NCI-H2196 (cell line): ENCODE data around the gene GNA15.
"Not testable (repeated sequence)": the region's sequence is repeated elsewhere in the genome, so short reads cannot be mapped to it uniquely, and the experiment has no call there.

Experiments
- DNase-seq: peaks from one replicate; lab custom pipeline; 2025; ENCODE audit not compliant: unreplicated experiment; lab: John Stamatoyannopoulos, UW

Gene GNA15

DNA sequence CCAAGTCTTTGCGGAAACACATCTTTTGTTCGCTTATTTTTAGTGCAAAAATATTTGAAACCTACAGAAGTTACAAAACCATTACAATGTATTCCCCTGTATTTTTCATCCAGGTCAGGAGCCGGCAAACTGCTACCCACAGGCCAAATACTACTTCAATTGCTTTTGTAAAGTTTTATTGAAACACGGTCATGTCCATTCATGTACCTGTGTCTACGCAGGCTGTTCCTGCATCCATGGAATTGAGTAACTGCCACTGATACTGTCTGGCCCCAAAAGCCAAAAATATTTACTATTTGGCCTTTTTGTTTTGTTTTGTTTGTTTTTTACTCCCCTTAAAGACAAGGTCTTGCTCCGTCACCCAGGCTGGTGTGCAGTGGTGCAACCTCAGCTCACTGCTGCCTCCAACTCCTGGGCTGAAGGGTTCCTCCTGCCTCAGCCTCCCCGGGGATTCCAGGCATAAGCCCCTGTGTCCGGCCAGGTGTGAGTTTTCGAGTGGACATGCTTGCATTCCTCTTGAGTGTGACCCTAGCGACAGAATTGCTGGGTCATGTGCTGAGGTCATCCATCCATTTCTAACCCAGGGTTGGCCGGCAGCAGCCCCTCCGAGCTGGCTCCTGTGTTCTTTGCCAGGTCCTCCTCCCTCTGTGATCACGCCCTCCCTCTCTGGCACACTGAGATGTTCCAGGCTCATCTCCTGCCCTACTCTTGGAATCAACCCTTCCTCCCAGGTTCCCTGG lies 31.9 kb downstream of the GNA15 start:
- DNase-seq, result no peak

DNA sequence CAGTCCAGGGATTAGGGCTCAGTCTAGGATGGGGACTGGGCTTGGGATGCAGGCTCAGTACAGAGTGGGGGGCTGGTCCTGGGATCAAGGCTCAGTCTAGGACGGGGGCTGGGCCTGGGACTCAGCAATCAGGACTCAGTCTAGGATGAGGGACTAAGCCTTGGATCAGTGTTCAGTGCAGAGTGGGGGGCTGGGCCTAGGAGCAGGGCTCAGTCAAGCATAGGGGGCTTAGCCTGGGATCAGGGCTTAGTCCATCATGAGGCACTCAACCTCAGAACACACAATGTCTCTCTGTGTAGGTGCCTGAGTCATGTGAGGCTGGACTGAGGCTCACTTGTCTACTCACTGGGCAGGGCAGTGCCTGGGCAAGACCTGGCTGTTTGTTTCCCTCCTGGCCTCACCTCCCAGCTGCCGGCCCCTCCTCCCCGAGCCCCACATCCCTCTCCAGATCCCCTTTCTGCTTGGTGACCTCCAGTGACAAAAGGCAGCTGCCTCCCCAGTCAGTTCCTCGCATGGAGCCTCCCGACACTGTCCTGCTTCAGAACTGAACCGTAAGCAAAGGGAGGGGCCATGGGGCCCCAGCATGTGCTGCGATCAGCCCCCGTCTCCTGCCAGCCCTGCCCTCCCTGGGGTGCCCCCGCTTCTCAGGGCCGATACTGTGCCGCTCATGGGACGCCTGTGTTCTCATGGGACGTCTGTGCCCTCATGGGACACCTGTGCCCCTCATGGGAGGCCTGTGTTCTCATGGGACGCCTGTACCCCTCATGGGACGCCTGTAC lies 36.2 kb downstream of the GNA15 start:
- DNase-seq, result no peak

DNA sequence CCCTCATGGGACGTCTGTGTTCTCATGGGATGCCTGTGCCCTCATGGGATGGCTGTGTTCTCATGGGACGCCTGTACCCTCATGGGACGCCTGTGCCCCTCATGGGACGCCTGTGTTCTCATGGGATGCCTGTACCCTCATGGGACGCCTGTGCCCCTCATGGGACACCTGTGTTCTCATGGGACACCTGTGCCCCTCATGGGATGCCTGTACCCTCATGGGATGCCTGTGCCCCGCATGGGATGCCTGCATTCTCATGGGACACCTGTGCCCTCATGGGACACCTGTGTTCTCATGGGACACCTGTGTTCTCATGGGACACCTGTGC lies 36.8 kb downstream of the GNA15 start:
- not testable (repeated sequence) for DNase-seq

DNA sequence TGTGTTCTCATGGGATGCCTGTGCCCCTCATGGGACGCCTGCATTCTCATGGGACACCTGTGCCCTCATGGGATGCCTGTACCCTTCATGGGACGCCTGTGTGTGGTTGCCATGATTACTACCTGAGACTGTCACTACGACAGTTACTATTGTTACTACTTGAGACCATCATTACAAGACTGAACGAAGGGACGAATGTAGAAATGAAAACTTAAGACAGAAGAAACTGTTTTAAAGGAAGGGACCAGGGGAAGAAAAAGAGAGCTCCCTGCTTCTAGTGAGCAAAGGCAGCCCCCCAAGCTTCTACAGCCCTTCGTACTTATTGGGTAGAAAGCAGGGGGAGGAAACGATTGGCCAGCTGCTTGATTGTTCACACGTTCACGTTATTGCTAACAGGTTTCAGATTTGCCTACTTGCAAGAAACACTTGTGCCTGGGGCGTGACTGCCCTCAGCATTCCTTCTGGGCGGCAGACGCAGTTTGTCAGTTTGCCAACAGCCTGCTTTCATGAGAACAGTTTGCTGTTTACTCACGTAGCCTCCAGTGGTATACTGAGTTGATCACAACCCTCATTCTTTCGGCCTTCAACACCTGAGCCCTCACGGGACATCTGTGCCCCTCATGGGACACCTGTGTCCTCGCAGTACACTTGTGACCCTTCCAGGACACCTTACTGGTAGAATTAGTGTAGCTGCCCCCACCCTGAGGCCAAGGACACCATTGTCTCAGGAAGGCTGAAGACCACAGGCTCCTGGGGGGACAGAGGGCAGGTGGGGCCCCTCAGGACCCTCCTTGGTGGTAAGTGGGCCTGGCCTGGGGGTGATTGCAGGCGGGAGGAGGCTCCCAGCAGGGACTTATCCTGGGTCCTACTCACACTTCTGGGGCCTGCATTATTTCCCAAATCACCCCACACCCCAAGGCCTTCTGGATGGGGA lies 40.2 kb downstream of the GNA15 start:
- DNase-seq, result peak; percentile 62

DNA sequence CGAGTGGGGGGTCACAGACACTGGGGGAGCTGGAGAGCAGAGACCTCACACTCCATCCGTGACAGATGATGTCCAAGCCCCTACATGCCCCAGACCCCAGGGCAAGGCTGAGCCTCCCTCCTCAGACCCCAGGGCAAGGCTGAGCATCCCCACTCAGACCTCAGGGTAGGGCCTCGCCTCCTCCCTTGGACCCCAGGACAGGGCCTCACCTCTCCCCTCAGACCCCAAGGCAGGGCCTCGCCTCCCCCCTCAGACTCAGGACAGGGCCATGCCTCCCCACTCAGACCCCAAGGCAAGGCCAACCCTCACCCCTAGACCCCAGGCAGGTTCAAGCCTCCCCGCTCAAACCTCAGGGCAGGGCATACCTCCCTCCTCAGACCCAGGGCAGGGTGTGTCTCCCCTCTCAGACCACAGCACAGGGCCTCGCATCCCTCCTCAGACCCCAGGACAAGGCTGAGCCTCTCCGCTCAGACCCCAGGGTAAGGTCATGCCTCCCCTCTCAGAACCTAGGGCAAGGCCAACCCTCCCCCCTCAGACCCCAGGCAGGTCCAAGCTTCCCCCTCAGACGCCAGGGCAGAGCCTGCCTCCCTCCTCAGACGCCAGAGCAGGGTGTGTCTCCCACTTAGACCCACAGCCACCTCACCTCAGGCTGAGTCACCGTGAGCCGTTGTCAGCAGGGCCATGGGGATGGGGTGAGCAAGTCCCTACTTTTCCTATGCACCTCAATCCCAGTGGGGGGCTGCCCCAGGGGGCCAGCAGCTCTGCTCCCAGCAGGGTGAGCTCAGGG lies 41.1 kb downstream of the GNA15 start:
- no peak for DNase-seq

DNA sequence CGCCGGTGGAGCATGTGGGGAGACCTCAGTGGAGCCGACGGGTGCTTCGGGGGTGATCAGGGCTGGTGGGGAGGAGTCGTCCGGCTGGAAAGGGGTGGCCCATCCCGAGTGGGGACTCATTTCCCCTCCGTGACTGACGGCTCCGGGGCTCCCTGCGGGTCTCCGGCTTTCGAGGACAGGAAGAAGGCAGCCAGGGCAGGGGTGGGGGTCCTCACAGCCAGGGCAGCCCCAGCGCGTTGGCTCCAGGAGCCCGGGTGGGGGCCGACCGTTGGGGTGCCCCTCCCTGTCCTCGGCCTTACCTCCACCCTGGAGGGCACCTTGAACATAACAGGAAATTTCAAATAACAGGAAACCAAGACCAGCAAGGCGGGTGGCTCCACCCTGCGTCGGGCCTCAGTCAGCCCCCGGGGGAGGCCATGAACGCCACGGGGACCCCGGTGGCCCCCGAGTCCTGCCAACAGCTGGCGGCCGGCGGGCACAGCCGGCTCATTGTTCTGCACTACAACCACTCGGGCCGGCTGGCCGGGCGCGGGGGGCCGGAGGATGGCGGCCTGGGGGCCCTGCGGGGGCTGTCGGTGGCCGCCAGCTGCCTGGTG lies 42.6 kb downstream of the GNA15 start, which contains the start of gene S1PR4:
S1PR4 (plus strand) TSS at position 393 of the 596 bp plus-strand sequence; CDS start at position 417, 24 bp downstream.
- no peak for DNase-seq

DNA sequence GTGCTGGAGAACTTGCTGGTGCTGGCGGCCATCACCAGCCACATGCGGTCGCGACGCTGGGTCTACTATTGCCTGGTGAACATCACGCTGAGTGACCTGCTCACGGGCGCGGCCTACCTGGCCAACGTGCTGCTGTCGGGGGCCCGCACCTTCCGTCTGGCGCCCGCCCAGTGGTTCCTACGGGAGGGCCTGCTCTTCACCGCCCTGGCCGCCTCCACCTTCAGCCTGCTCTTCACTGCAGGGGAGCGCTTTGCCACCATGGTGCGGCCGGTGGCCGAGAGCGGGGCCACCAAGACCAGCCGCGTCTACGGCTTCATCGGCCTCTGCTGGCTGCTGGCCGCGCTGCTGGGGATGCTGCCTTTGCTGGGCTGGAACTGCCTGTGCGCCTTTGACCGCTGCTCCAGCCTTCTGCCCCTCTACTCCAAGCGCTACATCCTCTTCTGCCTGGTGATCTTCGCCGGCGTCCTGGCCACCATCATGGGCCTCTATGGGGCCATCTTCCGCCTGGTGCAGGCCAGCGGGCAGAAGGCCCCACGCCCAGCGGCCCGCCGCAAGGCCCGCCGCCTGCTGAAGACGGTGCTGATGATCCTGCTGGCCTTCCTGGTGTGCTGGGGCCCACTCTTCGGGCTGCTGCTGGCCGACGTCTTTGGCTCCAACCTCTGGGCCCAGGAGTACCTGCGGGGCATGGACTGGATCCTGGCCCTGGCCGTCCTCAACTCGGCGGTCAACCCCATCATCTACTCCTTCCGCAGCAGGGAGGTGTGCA lies 43.3 kb downstream of the GNA15 start:
- no peak for DNase-seq

DNA sequence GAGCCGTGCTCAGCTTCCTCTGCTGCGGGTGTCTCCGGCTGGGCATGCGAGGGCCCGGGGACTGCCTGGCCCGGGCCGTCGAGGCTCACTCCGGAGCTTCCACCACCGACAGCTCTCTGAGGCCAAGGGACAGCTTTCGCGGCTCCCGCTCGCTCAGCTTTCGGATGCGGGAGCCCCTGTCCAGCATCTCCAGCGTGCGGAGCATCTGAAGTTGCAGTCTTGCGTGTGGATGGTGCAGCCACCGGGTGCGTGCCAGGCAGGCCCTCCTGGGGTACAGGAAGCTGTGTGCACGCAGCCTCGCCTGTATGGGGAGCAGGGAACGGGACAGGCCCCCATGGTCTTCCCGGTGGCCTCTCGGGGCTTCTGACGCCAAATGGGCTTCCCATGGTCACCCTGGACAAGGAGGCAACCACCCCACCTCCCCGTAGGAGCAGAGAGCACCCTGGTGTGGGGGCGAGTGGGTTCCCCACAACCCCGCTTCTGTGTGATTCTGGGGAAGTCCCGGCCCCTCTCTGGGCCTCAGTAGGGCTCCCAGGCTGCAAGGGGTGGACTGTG lies 44.0 kb downstream of the GNA15 start:
- no peak for DNase-seq

DNA sequence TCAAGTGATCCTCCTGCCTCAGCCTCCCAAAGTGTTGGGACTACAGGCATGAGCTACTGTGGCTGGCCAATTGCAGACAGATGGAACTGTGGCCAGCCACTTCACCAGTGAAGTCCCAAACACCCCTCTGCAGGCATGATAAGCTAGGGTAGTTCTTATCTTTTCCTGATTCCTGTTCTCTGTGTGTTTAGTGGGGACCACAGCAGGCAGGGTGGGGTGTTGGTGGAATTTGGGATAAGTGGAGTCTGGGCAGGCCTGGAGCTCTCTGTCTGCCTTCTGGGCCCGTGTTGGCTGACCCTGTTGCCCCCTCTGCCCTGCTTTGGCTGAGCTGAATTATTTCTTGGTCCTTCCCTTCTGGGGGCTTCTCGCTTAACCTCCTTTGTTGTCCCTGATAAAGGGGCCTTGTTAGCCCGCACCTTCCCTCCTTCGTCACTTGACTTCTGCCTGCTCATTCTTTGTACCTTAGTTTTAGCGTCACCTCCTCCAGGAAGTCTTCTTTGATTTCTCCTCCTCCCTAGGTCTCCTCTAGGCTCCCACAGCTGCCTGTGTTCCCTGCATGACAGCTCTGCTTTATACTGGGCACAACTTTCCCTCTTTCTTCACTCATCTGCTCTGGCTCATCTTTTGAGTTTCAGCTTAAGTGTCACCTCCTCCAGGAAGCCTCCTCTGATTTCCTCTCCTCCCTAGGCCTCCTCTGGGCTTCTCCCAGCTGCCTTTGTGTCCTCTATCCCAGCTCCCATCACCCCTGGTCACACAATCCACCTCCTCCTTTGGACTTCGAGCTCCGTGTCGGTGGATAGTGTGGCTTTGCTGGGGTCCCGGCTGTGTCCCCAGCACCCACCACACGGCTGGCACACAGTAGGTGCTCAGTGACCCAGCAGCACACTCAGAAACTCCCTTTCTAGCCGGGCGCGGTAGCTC lies 48.1 kb downstream of the GNA15 start:
- DNase-seq, result no peak

DNA sequence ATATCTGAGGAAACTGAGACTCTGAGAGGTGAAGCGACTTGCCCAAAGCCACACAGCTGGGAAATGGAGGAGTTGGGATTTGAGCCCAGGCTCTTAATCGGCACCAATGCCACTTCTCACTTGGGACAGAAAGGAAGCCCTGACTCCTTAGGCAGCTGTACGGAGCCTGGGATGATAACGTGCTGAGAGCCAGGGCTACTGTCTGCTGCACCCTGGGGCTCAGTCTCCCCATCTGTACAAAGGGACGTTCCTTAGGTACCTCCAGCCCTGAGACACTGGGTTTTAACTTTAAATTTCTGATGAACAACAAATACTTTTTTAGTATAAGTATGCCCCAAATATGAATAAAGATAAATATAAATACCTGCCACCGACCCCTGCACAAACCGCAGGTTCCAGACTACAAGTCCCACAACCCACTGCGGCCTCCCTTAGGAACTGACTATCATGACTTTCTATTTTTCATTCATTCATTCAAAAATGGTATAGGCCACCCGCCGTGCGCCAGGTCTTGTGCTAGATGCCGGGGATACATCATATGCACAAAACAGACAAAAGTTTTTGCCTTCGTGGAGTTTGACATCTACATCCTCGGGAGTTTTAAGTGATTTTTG lies 49.1 kb downstream of the GNA15 start:
- DNase-seq, result peak; percentile 81

DNA sequence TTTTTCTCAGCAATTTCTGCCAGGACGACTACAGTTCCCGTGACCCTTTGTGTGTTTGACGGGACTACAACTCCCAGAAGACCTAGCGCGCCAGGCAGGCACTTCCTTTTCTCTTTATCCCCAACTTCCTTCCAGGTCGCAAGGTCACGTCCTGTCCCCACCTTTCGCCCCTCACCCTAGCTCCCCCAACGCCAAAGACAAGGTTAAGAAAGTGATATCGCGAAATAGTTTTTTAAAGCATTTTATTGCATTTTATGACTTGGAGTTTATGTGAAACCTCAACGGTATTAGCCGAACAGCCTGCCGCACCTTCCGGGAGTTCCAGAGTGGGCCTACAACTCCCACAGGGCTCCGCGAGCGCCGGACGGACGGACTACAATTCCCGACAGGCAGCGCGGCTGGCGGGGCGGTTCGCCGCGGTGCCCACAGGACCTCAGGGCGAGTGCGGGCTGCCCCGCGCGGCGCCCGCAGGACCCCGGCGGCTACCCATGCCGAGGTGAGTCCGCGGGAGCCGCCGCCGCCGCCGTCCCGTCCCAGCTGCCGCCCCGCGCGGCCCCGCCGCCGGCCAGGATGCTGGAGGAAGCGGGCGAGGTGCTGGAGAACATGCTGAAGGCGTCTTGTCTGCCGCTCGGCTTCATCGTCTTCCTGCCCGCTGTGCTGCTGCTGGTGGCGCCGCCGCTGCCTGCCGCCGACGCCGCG lies 49.8 kb downstream of the GNA15 start, which contains the start of gene NCLN:
NCLN (plus strand) TSS at position 470 of the 699 bp plus-strand sequence; CDS start at position 571, 101 bp downstream.
- DNase-seq, result peak; percentile 92

DNA sequence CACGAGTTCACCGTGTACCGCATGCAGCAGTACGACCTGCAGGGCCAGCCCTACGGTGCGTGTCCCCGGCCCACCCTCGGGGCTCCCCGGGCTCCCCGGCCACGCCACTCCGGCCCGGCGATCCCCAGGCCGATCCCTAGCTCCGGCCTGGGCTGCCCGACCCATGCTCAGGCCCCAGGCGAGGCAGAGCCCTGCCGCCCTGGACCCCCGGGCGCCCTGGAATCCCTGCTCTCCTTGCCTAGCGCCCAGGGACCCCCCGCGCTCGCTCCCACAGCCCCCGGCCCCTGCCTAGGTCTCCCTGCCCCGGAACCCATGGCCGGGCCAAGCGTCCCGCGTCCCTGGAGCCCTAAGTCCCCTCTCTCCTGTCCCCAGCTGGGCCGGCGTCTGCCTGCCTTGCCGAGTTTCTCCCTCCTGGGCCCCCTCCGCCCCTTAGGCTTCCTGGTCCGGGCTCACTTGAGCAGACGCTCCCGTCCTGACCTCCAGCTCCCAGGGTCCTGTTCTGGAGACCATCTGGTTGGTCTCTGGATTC lies 50.4 kb downstream of the GNA15 start:
- no peak for DNase-seq

DNA sequence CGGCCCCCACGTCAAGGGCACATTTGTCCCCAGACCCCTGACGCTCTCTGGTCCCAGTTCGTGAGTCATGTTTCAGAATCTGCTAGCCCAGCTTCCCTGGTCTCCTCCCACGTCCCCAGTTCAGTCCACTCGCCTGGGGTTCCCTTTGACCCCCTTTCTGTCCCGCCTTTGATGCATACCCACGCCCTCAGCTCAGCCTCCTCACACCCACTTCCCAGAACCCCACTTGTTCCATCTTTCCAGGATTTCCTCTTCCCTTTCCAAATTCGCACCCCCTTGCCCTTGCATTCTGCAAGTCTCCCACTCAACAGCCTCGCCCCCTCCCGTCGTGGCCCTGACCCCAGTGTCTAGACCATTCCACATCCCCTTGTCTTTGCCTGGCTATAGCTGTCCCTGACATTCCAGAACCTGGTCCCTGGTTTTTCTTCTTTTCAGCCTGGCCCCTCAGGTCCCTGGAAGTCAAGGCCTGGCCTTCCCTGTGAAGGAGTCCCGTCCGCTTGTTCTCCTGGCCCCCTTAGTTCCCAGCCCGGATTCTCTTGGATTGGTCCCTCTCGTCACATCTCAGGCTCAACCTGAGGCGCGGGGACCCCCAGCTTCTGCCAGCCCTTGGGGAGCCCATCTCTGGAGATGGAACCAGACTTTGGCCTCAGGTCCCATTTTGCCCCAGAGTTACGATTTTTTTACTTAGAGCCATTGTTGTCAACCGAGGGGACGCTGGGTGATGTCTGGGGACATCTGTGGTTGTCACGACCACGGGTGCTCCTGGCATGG lies 51.2 kb downstream of the GNA15 start:
- no peak for DNase-seq

DNA sequence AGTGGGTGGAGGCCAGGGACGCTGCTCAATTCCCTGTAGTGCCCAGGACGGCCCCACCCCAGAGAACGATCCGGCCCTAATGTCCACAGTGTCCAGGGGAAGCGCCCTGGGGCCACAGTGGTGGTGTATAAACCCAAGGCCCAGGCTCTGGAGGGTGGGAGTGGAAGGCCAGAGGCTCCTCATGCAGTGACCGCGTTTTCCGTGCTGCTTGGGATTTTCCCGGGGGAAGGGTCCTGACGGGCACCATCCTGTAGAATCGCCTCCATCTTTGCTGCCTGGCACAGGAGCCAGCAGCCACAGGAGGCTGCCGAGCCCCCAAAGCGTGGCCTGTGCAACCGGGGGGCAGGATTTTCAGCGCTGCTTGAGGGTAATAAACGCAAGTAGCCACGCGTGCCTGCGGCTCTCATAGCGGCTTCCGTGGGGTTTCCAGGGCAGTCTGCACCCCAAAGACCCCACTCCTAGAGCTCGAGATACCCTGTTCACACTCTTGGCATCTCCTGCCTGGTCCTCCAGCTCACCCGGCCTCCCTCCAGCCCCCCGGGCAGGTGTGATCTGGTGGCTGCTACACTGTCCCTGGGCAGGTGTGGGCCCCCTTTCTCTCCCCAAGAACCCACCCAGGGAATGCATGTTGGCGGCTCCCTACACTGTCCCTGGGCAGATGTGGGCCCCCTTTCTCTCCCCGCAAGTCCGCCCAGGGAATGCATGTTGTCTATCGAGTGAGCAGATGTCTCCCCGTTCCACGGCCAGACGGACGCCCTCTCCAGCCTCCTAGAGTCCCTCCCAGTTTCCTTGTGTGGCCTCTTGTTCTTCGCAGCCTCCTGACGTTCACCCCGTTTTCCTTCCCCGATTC lies 52.1 kb downstream of the GNA15 start:
- no peak for DNase-seq
